HG03558 (cell line): ENCODE results near the gene AARS2.
A peak's percentile ranks its signal among the peaks of the same experiment; 100 is the strongest.
"Not testable (repeated sequence)": the region's sequence is repeated elsewhere in the genome, so short reads cannot be mapped to it uniquely, and the experiment has no call there.

Experiments
- ATAC-seq: cut with Tn5 transposase; IDR thresholded peaks from one replicate; pipeline ENCODE4 v1.9.1; 2021; ENCODE audit warnings: moderate number of reproducible peaks; ENCODE audit not compliant: unreplicated experiment; ENCODE audit errors: extremely low read depth

Gene AARS2

DNA sequence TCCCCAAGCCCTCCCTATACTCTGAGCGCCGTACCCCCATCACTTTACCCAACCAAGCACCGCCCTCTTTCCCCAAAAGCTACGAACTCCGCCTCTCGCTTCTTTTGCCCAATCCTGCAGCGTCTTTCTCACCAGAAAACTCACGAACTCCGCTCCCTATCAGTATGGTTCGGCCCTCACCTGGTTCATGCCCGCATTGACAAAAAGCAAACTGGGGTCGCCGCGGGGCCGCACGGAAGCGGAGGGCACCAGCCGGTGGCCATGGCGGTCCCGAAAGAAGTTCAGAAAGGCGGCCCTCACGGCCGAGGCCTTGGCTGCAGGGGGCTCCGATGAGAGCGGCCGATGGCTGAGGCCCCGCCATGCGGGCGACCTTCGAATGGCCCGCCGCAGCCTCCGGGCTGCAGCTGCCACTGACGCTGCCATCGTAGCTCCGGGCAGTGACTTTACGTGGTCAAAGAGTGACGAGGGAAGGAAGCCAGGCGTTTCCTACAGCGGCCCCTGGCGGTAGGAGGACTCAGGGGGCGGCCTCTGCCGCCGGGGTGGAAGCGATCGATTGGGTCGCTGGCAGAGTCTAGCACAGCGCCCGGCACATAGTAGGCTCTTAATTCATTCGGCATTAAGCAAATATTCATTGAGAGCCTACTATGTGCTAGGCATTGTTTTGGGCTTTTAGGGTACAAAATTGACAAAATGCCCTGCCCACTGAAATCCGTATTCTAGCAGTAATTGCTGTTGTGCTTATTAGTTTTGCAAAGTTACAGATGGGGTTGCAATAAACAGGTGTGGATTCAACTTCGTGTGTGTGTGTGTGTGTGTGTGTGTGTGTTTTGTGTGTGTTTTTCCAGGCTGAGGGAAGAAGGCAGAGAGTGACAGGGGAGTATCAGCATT is at the start of gene AARS2:
AARS2 (minus strand) TSS at position 447 of the 888 bp plus-strand sequence; CDS start at position 423, 24 bp downstream.
- peak; percentile 64 for ATAC-seq

DNA sequence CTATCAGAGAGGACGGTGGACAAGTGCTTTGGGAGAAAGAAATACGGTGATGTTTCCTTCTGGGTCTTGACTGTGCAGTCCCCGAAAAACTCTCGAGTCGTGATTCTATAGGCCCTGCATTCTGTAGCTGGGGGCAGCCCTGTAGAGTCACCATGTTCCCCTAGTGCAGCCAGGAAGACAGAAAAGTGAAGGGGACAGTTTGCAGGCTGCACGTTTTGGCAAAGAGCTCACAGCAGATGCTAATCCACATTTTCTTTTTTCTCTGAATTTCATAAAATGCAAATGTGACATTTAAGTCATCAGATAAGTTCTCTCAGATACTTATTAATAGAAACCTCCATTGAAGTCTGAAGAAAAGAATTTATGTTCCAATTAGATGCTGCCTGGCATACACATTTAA is 48.8 kb upstream of the AARS2 start:
- no peak for ATAC-seq

DNA sequence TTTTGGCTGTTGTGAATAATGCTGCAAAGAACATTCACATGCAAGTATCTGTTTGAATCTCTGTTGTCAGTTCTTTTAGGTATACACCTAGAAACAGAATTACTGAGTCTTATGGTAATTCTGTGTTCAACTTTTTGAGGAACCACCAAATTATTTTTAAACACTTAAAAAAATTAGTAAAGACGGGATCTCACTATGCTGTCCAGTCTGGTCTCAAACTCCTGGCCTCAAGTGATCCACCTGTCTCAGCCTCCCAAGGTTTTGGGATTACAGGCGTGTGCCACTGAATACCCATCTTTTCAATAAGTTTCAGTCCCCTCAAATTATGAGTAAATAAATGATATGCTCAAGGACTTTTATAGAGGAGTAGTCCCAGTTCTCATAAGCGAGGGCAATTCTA is 46.8 kb upstream of the AARS2 start:
- ATAC-seq = no peak

GRCh38 chr6:44356487-44356886 is 43.3 kb upstream of the AARS2 start:
- no peak for ATAC-seq

DNA sequence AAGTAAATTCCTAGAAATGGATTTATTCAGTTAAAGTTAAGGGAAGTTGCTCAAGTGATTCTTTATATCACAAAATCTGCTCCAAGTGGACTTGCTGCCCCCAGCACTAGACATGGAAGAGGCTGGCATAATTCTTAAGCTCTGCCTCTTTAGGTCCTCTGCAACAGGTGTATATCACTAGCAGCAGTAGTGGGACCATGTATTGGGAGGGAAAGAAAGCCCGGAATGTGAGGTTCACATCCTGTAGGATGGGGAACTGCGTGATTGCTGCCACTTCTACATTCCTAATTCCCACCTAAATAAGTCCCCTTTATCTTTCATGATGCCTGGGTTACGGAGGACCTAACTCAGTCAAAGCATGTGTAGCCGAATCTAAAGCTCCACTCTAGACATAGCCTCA is 42.5 kb upstream of the AARS2 start:
- ATAC-seq = no peak

GRCh38 chr6:44353336-44353735 is 40.2 kb upstream of the AARS2 start:
- ATAC-seq = no peak

- ATAC-seq = no peak
Measured at GRCh38 chr6:44352259-44352658, 39.1 kb upstream of the AARS2 start.

DNA sequence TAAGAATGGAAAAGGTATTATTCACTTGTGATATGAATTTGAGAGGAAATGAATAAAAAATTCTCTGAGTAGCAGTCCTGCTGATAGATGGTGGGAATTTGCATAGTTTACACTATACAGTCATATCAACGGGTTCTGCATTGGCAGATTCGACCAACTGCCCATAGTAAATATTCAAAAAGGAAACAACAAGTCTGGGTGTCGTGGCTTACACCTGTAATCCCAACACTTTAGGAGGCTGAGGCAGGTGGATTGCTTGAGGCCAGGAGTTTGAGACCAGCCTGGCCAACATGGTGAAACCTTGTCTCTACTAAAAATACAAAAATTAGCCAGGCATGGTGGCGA is 37.5 kb upstream of the AARS2 start:
- not testable (repeated sequence) for ATAC-seq

- ATAC-seq = no peak
Measured at GRCh38 chr6:44349904-44350649, 36.9 kb upstream of the AARS2 start.

- ATAC-seq = not testable (repeated sequence)
Measured at GRCh38 chr6:44346818-44347217, 33.7 kb upstream of the AARS2 start.

DNA sequence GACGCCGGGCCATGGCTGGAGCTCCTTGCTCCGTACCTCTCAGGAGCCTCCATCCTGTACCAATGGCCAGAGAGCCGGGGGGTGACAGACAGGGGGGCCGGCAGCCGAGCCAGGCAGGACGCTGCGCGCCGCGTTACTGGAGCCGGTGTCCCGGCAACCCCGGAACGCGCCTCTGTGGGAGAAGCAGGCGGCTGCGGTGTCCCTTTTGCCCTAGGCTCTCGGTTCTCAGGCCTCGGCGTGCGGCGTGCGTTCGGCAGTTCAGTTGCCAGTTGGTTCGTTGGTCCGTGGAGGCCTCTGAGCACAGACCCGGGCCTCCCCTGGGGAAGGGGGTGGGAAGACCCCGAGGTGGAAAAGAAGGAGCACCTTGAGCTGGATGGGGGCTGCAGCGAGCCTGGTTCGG is 29.3 kb upstream of the AARS2 start, which contains the start of gene SPATS1:
SPATS1 (plus strand) TSS at position 162 of the 400 bp plus-strand sequence. CDS start 446 bp downstream, outside the sequence.
- ATAC-seq = no peak

DNA sequence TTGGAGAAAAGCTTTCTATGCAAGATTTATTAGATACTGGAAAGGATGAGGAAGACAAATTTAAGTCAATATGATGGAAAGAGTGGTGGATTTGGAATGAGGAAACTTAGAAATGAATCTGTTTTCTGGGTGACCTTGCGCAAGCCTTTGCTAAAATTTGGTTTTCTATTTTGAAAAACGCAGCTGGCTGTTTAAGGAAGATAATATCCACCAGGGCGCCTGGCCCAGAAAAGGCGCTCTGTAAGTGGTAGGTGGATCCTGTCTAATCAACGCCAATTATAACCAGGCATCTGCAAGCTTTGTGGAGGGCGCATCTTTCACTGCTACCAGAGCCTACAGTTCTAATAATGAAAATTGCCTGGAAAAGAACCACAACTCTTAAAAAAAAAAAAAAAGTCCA is 28.9 kb upstream of the AARS2 start:
- no peak for ATAC-seq

DNA sequence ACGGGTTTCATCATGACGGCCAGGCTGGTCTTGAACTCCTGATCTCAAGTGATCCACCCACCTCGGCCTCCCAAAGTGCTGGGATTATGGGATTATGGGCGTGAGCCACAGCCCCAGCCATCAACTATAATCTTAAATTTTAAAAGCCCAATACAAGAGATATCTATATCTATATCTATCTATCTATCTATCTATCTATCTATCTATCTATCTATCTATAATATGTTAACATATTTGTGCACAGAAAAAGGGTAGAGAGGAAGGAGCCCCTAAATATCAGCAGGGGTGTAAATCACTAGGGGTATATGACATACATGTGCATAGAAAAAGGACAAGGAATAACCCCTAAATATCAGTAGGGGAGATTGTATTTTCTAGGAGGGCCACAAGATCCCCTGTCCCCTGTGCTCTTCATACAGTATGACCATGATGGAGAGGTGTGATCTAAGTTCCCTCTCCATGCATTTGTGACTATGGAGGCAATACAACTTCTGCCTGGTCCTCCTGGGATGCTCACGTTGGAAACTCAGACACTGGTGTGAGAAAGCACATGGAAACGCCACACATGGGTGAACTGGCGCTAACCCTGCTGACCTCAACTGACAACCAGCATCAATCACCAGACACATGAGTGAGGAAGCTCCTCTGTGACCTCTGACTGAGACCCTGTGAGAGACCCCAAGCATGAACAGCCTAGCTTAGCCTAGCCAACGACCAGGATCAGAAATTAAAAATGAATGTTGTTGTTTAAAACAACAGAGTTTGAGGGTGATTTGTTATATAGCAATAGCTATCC is 28.1 kb upstream of the AARS2 start:
- no peak for ATAC-seq

GRCh38 chr6:44339763-44340625 is 26.8 kb upstream of the AARS2 start:
- no peak for ATAC-seq

DNA sequence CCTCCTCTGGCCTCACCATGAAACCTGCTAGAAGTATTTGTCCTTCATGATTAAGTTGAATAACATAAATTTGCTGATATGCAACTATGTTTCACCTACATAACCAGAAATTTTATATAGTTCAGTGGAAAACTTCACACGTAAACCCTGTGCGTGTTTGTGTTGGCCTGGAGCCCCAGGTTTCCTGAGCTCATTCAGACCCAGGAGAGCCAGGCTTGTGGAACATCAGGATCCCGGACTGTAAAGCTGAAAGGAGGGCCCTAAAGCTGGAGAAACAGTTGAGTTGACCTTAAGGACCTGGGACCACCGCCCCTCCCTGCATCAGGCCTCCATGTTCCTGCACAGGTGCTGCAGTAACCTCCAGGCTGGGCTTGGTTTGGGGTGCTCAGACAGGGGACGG is 26.2 kb upstream of the AARS2 start:
- ATAC-seq = no peak

DNA sequence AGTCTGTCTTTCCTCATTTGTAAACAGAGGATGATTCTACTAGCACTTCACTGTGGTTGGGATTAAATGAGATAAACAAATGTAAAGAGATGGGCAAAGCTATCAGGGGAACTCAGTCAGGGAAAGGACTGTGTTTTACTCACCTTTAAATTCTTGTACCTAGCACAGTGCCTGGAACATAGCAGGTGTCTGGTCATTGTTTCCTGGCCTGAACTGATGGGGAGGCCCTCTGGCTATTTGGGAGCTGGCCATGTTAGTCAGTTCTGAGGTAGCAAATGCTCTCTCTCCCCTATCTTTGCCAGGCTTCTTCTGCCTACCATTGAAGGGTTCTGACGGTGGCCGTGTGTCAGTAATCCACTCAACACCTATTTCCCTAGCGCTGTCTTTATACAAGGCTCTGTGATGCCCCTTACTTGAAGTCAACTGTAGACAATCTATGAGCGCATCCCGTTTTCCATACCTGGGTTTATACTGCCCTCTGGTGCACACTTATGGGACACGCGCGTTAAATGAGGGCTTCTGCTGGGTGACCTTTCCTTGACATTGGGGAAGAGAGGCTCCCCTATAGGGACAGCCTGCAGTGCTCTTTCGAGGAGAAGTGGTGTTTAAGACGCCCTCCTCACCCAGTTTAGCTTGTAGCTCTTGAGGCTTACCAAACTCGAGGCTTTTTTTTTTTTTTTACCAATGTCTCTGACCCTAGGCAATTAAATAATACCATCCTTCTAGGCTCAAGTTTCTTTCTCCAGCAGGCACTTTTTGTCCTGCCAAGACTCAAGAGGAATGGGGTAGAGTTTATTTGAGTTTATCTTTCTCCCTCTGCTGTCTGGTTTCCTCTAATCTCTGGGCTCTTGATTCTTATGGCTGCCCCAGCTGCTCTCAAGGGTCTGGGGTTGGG is 25.3 kb upstream of the AARS2 start:
- ATAC-seq = no peak

- no peak for ATAC-seq
Measured at GRCh38 chr6:44335631-44336030, 22.5 kb upstream of the AARS2 start.

DNA sequence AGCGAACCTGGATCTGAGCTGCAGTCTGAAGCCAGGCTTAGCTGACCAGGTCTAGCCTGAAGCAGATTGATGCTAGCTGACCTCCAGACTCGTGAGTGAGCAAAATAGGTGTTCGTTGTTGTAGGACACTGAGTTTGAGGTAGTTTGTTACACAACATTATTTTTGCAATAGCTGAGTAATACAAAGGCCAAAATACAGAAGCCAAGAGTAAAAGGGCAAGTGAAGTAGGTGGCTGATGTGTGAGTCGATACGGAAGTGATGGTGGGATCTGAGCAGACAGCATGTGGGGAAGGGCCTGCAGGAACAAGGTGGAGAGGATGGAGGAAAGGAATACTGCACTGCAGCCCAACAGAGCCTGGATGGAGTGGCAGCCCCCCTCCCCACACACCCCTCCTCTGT is 20.8 kb upstream of the AARS2 start:
- ATAC-seq = no peak
